ENCODE results near the gene HDGFL2. TPM values are rescaled to one million over a fixed set of nuclear protein-coding genes. Genes with fewer than 3 reads are reported as not detected.

HDGFL2 gene
- total RNA-seq, 1 donor from 2014 or later, result 35.0 TPM

DNA sequence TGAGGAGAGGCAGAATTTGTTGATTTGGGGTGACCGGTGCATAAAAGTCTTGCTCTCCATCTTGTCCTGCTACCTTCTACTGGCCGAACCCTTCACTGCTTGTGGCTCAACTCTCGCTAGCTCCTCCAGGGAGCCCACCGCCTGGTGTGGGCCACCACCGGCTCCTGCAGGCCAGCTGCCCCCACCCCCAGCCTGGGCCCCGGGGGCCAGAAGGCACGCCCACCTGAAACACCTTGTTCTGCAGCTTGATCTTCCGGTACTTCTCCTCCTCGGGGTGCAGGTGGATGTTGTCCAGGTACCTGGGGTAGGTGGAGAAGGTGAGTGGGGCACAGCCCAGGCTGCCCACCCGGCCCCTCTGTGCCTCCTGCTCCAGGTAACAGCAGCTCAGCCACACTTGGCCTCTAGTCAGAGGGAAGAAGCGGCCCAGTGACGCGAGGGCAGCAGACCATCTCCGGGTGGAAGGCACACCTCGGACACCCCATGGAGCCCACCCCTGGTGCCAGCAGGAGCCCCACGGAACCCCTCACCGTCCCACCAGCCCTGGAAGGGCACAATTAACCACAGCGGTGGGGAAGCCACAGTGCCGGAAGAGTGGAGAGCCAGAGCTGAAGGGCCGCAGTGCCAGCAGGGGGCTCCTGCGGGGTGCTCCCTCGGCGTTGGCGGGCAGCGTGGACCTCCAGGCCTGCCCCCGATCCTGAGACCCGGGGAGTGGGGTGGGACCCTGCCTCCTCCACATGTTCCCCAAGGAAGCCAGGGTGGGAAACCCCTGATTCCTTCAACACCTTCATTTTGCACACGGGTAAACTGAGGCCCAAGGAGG is 24.6 kb upstream of the HDGFL2 start:
- Histone ChIP-seq H3K27me3 (ENCODE audit: control insufficient read depth, insufficient read depth, low read length) (no peaks in the 10 kb centered on the region), H3K36me3 (ENCODE audit: control insufficient read depth, insufficient read depth, low read length) (peaks cover 39% of the 10 kb centered on the region), H3K4me3 (ENCODE audit: low read depth, low read length) (no peak overlapping the region)
- no peak for FAIRE-seq
- DNase-seq (ENCODE audit: low read depth), result no peak
- TF ChIP-seq CTCF (IDR thresholded peaks at IDR 0.05; ENCODE audit: insufficient read depth, low read length, severe bottlenecking), result no peak

GRCh38 chr19:4448147-4448985 is 23.7 kb upstream of the HDGFL2 start:
- no peak for TF ChIP-seq CTCF (IDR thresholded peaks at IDR 0.05; ENCODE audit: insufficient read depth, low read length, severe bottlenecking)

GRCh38 chr19:4449022-4449638 is 23.0 kb upstream of the HDGFL2 start:
- no peak for FAIRE-seq
- H3K36me3 ChIP-seq (ENCODE audit: control insufficient read depth, insufficient read depth, low read length), result peaks cover 54% of the 10 kb centered on the region
- no peaks in the 10 kb centered on the region for H3K27me3 ChIP-seq (ENCODE audit: control insufficient read depth, insufficient read depth, low read length)
- H3K4me3 ChIP-seq (ENCODE audit: low read depth, low read length), result no peak overlapping the region
- DNase-seq (ENCODE audit: low read depth), result no peak
- TF ChIP-seq CTCF (IDR thresholded peaks at IDR 0.05; ENCODE audit: insufficient read depth, low read length, severe bottlenecking), result no peak

More at GRCh38 chr19:4448147-4448985, 23.7 kb upstream of the HDGFL2 start:
- FAIRE-seq (no peak), DNase-seq (ENCODE audit: low read depth) (no peak)
- Histone ChIP-seq H3K36me3 (ENCODE audit: control insufficient read depth, insufficient read depth, low read length) (peaks cover 47% of the 10 kb centered on the region), H3K27me3 (ENCODE audit: control insufficient read depth, insufficient read depth, low read length) (no peaks in the 10 kb centered on the region), H3K4me3 (ENCODE audit: low read depth, low read length) (no peak overlapping the region)

GRCh38 chr19:4449639-4450028 is 22.5 kb upstream of the HDGFL2 start:
- FAIRE-seq, result no peak
- Histone ChIP-seq H3K27me3 (ENCODE audit: control insufficient read depth, insufficient read depth, low read length) (no peaks in the 10 kb centered on the region), H3K36me3 (ENCODE audit: control insufficient read depth, insufficient read depth, low read length) (peaks cover 55% of the 10 kb centered on the region), H3K4me3 (ENCODE audit: low read depth, low read length) (no peak overlapping the region)
- DNase-seq (ENCODE audit: low read depth), result no peak
- TF ChIP-seq CTCF (IDR thresholded peaks at IDR 0.05; ENCODE audit: insufficient read depth, low read length, severe bottlenecking), result no peak

DNA sequence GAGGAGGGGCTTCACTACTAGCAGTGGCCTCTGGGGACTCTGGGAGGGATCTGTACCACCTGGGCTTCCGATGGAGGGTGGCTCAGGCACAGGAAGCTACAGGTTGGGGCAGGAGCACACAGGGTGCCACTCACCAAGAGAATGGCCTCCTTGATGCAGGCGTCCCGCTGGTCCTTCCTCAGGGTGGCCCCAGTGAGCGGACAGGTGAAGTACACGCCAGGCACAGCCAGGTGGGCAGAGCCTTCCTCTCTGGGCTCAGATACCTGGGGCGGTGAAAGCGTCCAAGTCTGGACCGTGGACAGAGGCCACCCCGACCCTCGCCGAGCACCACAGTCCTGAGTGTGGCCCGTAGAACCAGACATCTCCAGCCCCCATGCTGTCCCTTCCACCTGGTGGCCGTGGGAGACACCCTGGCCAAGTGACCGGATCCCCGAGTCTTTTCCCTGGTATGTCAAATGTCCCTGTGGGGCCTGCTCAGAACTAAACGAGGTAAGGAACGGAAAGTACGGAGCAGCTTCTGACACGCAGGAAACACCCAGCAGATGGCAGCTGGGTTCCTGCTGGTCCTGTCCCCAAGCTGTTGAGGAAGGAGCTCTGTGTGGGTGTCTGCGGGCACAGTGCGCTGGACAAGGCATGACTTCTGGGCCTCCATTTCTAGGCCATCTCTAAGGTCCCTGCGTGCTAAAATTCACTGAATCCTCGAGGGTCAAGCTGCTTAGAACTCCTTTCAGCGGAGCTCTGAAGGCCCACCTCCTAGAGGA is 19.7 kb upstream of the HDGFL2 start:
- FAIRE-seq, result no peak
- H3K36me3 ChIP-seq (ENCODE audit: control insufficient read depth, insufficient read depth, low read length), result peaks cover 43% of the 10 kb centered on the region

More for the DNA sequence above, 19.7 kb upstream of the HDGFL2 start:
- no peak overlapping the region for H3K4me3 ChIP-seq (ENCODE audit: low read depth, low read length)
- DNase-seq (ENCODE audit: low read depth), result no peak
- no peaks in the 10 kb centered on the region for H3K27me3 ChIP-seq (ENCODE audit: control insufficient read depth, insufficient read depth, low read length)
- TF ChIP-seq CTCF (IDR thresholded peaks at IDR 0.05; ENCODE audit: insufficient read depth, low read length, severe bottlenecking), result no peak
